Neural cell (in vitro differentiated cells): ENCODE data around the gene C2CD2L.
A peak's percentile ranks its signal among the peaks of the same experiment; 100 is the strongest.

Experiments used
- EP300 ChIP-seq: fragments of 450-650 bp; conservative IDR thresholded peaks from 2 replicates; pipeline ENCODE4 v1.6.1; 2014; ENCODE audit warnings: antibody characterized with exemption, mild to moderate bottlenecking, moderate library complexity; ENCODE audit not compliant: poor library complexity, severe bottlenecking
- EZH2 ChIP-seq: fragments of 200-600, 300-800 bp; shearing (Covaris generic), sonication (generic); IDR thresholded peaks from 2 replicates; pipeline ENCODE4 v1.6.1; 2014; ENCODE audit warnings: antibody characterized with exemption, low read length, borderline replicate concordance, mild to moderate bottlenecking; ENCODE audit not compliant: insufficient read depth, poor library complexity, severe bottlenecking
- MXI1 ChIP-seq: fragments of 450-650 bp; conservative IDR thresholded peaks from 2 replicates; pipeline ENCODE4 v1.6.1; 2014; ENCODE audit warnings: antibody characterized with exemption, mild to moderate bottlenecking; ENCODE audit not compliant: poor library complexity, severe bottlenecking
- RAD21 ChIP-seq: fragments of 450-650 bp; conservative IDR thresholded peaks from 2 replicates; pipeline ENCODE4 v1.6.1; 2014; ENCODE audit warnings: antibody characterized with exemption, mild to moderate bottlenecking, moderate library complexity
- TF ChIP-seq, protein P1 (sequence below): fragments of 450-650 bp; IDR thresholded peaks from 2 replicates; pipeline ENCODE4 v1.5.1; 2014; ENCODE audit warnings: antibody characterized with exemption, mild to moderate bottlenecking, moderate library complexity; ENCODE audit not compliant: poor library complexity, severe bottlenecking

DNA sequence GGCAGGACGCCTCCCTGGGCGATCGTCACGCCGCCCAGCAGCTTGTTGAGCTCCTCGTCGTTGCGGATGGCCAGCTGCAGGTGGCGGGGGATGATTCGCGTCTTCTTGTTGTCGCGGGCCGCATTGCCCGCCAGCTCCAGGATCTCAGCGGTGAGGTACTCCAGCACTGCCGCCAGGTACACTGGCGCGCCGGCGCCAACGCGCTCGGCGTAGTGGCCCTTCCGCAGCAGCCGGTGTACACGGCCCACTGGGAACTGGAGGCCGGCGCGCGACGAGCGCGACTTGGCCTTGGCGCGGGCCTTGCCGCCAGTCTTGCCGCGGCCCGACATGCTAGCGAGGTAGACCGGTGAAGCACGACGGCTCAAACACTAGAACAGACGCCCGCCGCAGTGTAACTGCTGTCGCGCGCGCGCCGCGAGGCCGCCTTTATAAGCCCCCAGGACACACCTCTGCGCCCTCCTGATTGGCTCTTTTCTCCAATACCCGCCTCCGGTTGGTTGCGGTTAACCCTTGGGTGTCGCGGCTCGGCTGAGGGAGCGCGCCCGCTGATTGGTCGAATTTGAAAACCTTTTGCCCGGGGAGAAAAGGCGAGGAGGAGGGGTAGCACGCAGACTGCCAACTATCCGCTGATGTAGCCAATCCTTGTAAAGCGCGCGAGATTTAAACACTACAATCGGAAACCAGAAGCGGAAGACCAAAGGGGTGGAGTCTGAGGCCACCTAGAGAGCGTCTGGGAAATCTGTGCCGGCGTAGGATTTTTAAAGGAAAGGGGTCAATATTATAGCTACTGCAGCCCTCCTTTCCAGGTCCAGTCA is 11.9 kb upstream of the C2CD2L start:
- TF ChIP-seq EP300 (no peak), EZH2 (no peak), RAD21 (peak; percentile 63), MXI1 (peak; percentile 95)
- TF ChIP-seq, protein P1, sequence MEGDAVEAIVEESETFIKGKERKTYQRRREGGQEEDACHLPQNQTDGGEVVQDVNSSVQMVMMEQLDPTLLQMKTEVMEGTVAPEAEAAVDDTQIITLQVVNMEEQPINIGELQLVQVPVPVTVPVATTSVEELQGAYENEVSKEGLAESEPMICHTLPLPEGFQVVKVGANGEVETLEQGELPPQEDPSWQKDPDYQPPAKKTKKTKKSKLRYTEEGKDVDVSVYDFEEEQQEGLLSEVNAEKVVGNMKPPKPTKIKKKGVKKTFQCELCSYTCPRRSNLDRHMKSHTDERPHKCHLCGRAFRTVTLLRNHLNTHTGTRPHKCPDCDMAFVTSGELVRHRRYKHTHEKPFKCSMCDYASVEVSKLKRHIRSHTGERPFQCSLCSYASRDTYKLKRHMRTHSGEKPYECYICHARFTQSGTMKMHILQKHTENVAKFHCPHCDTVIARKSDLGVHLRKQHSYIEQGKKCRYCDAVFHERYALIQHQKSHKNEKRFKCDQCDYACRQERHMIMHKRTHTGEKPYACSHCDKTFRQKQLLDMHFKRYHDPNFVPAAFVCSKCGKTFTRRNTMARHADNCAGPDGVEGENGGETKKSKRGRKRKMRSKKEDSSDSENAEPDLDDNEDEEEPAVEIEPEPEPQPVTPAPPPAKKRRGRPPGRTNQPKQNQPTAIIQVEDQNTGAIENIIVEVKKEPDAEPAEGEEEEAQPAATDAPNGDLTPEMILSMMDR: peak; percentile 57
